HepG2 (cell line): Measurements from ENCODE around the gene NDEL1.

Experiments used
- PHB2 ChIP-seq: fragments of 450-650 bp; IDR thresholded peaks from 2 replicates; pipeline ENCODE4 v1.6.1; 2018; ENCODE audit not compliant: partially characterized antibody
- TF ChIP-seq, protein P1 (sequence below): sonication (generic); formaldehyde crosslinking; IDR thresholded peaks from 2 replicates; pipeline ENCODE4 v1.5.0; 2020; ENCODE audit warnings: mild to moderate bottlenecking, missing genetic modification reagents, moderate library complexity

DNA sequence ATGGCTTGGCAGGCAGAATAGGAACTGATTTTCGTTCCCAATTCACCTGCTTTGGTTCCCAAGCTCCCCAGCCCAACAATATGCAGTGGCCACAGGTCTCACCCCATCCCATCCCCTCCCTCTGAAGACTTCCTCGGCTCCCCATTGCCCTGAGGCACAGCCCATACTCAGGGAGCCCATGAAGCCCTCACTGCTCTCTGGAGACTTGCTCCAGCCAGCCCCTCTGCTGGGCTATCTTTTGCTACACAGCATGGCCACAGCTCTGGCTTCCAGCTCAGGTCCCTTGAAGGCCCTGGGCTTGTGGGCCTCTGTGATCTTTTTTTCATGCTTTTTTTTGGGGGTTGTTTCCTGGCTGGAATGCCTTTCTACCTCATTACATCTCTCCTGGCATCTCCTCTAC is 29.5 kb upstream of the NDEL1 start:
- TF ChIP-seq PHB2, result no peak
- TF ChIP-seq, protein P1, sequence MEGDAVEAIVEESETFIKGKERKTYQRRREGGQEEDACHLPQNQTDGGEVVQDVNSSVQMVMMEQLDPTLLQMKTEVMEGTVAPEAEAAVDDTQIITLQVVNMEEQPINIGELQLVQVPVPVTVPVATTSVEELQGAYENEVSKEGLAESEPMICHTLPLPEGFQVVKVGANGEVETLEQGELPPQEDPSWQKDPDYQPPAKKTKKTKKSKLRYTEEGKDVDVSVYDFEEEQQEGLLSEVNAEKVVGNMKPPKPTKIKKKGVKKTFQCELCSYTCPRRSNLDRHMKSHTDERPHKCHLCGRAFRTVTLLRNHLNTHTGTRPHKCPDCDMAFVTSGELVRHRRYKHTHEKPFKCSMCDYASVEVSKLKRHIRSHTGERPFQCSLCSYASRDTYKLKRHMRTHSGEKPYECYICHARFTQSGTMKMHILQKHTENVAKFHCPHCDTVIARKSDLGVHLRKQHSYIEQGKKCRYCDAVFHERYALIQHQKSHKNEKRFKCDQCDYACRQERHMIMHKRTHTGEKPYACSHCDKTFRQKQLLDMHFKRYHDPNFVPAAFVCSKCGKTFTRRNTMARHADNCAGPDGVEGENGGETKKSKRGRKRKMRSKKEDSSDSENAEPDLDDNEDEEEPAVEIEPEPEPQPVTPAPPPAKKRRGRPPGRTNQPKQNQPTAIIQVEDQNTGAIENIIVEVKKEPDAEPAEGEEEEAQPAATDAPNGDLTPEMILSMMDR, result no peak
